GM12873 (cell line): ENCODE data around the gene HELB.

Experiments used
- TF ChIP-seq, protein P1 (sequence below): IDR thresholded peaks from 2 replicates; pipeline ENCODE4 v1.5.1; 2012; ENCODE audit warnings: low read depth, mild to moderate bottlenecking, moderate library complexity, low read length, control low read depth; ENCODE audit not compliant: insufficient read depth; ENCODE audit errors: missing control alignments

Gene HELB

GRCh38 chr12:66269757-66270383 lies 32.4 kb upstream of the HELB start:
- TF ChIP-seq, protein P1, sequence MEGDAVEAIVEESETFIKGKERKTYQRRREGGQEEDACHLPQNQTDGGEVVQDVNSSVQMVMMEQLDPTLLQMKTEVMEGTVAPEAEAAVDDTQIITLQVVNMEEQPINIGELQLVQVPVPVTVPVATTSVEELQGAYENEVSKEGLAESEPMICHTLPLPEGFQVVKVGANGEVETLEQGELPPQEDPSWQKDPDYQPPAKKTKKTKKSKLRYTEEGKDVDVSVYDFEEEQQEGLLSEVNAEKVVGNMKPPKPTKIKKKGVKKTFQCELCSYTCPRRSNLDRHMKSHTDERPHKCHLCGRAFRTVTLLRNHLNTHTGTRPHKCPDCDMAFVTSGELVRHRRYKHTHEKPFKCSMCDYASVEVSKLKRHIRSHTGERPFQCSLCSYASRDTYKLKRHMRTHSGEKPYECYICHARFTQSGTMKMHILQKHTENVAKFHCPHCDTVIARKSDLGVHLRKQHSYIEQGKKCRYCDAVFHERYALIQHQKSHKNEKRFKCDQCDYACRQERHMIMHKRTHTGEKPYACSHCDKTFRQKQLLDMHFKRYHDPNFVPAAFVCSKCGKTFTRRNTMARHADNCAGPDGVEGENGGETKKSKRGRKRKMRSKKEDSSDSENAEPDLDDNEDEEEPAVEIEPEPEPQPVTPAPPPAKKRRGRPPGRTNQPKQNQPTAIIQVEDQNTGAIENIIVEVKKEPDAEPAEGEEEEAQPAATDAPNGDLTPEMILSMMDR: peak; percentile 51

- TF ChIP-seq, protein P1: no peak
These were observed 31.7 kb upstream of the HELB start for GRCh38 chr12:66270613-66271012.

DNA sequence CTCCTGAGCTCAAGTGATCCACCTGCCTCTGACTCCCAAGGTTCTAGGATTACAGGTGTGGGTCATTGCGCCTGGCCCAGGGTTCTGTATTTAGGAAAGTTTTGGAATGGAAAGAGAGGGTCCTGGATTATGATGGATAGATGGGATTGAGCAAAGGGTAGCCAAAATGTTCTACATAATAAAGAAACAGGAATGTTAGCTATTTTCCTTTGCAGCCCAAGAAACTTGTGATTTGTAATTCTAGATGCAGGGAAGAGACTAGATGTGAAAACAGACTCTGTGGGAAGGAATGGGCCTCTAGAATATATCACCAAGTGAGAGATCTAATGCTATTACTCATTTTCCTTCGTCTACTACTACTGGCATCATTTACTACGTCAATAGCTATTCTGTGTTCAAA lies 29.6 kb upstream of the HELB start:
- TF ChIP-seq, protein P1: no peak

DNA sequence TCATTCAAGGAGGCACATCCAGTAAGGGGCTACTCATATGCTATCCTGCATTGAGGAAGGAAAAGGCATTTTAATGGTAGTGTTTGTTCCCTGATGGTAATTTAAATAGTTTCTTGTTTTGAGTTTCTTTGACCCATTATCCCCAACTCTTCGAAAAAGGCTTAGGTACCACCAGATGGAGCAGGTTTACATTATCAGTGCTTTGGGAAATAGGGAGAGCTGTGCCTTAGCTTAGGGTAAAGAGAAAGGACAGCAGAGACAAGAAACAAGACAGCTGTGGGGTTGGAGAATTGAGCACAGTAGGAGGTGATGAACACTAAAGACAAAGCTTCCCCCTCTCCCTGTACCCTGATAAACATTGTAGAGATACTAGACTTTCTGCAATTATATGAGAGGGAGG lies 29.1 kb upstream of the HELB start:
- TF ChIP-seq, protein P1: no peak

DNA sequence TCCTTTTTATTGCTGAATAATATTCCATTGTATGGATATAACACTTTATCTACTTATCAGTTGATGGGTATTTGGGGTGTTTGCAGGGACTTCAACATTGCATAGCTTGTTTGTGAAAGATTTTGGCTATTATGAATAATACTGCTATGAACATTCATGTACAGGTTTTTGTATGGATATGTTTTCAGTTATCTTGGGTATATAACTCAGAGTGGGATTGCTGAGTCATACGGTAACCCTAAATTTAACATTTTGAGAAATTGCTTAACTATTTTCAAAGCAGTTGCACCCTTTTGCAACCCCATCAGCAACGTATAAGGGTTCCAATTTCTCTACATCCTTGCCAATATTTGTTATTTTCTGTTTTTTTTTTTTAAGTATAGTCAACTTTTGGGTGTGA lies 27.3 kb upstream of the HELB start:
- TF ChIP-seq, protein P1: no peak

DNA sequence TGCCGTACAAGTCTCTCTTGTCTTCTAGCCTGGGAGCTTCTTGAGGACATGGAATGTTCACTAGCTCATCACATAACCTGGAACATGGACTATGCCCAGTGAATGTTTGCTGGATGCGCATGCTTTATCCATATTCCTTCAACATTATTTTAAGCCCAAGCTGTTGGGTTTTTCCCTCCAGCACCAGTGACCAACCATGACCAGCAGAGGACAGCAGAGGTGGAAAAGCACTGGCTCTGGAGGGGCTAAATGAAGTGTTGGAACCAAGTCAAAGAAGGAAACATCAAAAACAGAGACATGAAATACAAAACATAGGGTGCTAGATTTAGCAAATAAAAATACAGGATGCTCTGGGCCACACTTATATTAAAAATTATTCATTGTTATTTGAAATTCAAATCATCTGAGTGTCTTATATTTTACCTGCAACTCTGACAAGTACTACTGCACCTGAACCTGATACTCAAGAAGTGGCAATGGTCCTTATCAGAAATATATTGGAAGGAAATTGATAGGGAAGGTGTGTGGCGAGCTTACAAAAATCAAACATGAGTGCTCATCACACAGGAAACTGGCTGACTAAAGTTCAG lies 23.1 kb upstream of the HELB start:
- TF ChIP-seq, protein P1: peak; percentile 50

DNA sequence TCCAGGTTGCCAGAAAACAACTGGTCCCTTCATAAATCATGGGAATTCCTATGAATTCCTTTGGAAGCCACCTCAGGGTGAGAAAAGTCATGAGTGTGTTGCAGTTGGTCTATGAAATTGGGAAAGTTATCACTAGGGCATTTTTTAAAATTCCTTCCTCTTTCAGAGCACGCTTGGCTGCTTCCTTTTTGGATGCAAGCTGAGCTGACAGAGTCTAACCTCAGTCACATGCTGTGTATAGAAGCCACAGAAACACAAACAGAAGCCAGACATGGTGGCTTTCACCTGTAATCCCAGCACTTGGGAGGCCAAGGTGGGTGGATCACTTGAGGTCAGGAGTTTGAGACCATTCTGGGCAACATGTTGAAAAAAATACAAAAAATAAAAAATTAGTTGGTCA lies 21.7 kb upstream of the HELB start:
- TF ChIP-seq, protein P1: no peak

DNA sequence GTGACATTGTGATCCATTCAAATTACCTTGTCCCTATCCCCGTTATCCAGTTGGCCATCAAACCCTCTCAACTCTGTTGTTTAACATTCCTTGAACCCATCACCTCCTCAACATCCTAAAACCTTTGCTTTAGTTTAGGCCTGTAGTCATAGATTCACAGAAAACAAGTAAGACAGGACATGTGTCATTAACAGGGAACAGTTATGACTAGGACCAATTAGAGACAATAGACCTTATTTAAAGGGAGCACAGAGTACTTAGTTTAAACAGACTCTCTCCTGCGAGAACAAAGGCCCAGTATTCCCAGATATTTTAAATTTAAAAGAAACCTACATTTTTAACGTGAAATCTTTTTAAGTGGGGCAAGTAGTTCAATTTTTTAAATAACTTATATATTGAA lies 20.0 kb upstream of the HELB start:
- TF ChIP-seq, protein P1: no peak
